H9 (cell line): ENCODE results near the gene TEKT3. TPM values are rescaled to one million over a fixed set of nuclear protein-coding genes. Genes with fewer than 3 reads are reported as not detected.

ENCODE experiments used
- DNase-seq: peaks from one replicate; pipeline ENCODE4 v3.0.0-alpha.2; 2017
- H2AFZ ChIP-seq: one replicate; pipeline ENCODE4 v1.6.1; 2013; ENCODE audit warnings: mild to moderate bottlenecking, low read length, control low read depth, moderate library complexity
- H2AK5ac ChIP-seq: 2 replicates; pipeline ENCODE4 v1.6.1; 2013; ENCODE audit warnings: low read length, control low read depth, mixed read lengths; ENCODE audit not compliant: insufficient read length
- H2BK120ac ChIP-seq: one replicate; pipeline ENCODE4 v1.6.1; 2013; ENCODE audit warnings: low read depth, mild to moderate bottlenecking, low read length, control low read depth, inconsistent platforms; ENCODE audit not compliant: poor library complexity, severe bottlenecking
- H2BK12ac ChIP-seq: 2 replicates; pipeline ENCODE4 v1.6.1; 2013; ENCODE audit warnings: low read length, control low read depth, mixed read lengths, low read depth; ENCODE audit not compliant: insufficient read length
- H2BK15ac ChIP-seq: 2 replicates; pipeline ENCODE4 v1.6.1; 2013; ENCODE audit warnings: low read depth, low read length, control low read depth
- H2BK20ac ChIP-seq: one replicate; pipeline ENCODE4 v1.6.1; 2013; ENCODE audit warnings: low read depth, mild to moderate bottlenecking, low read length, control low read depth, inconsistent platforms; ENCODE audit not compliant: poor library complexity, severe bottlenecking
- H2BK5ac ChIP-seq: 2 replicates; pipeline ENCODE4 v1.6.1; 2013; ENCODE audit warnings: low read length, control low read depth, mixed read lengths; ENCODE audit not compliant: insufficient read length
- H3K14ac ChIP-seq: 2 replicates; pipeline ENCODE4 v1.6.1; 2013; ENCODE audit warnings: low read length, control low read depth; ENCODE audit not compliant: insufficient read depth
- H3K18ac ChIP-seq: 2 replicates; pipeline ENCODE4 v1.6.1; 2013; ENCODE audit warnings: low read depth, mild to moderate bottlenecking, mixed read lengths, low read length, control low read depth; ENCODE audit not compliant: insufficient read length
- H3K23ac ChIP-seq: 2 replicates; pipeline ENCODE4 v1.6.1; 2013; ENCODE audit warnings: low read length, control low read depth, mixed read lengths, low read depth; ENCODE audit not compliant: insufficient read length
- H3K23me2 ChIP-seq: 2 replicates; pipeline ENCODE4 v1.6.1; 2013; ENCODE audit warnings: low read depth, mild to moderate bottlenecking, mixed read lengths, low read length, control low read depth; ENCODE audit not compliant: insufficient read length, poor library complexity, severe bottlenecking
- H3K27ac ChIP-seq: 2 replicates; pipeline ENCODE4 v1.5.1; 2013; ENCODE audit warnings: low read length, control low read depth, mixed read lengths, low read depth; ENCODE audit not compliant: insufficient read length
- H3K27me3 ChIP-seq: 2 replicates; pipeline ENCODE4 v1.6.1; 2013; ENCODE audit warnings: low read length, control low read depth, inconsistent platforms; ENCODE audit not compliant: insufficient read depth
- H3K4ac ChIP-seq: 2 replicates; pipeline ENCODE4 v1.6.1; 2013; ENCODE audit warnings: low read depth, mild to moderate bottlenecking, control low read depth, inconsistent platforms, low read length, moderate library complexity
- H3K4me1 ChIP-seq: 2 replicates; pipeline ENCODE4 v1.6.1; 2013; ENCODE audit warnings: low read length, control low read depth, inconsistent platforms; ENCODE audit not compliant: insufficient read depth
- H3K4me2 ChIP-seq: 2 replicates; pipeline ENCODE4 v1.6.1; 2013; ENCODE audit warnings: low read length, control low read depth, mixed read lengths; ENCODE audit not compliant: insufficient read length, insufficient read depth
- H3K56ac ChIP-seq: 2 replicates; pipeline ENCODE4 v1.6.1; 2013; ENCODE audit warnings: low read depth, mild to moderate bottlenecking, mixed read lengths, low read length, control low read depth; ENCODE audit not compliant: insufficient read length
- H3K79me1 ChIP-seq: 2 replicates; pipeline ENCODE4 v1.6.1; 2013; ENCODE audit warnings: low read depth, mild to moderate bottlenecking, moderate library complexity, low read length, control low read depth, inconsistent platforms; ENCODE audit not compliant: insufficient read depth, poor library complexity, severe bottlenecking
- H3K79me2 ChIP-seq: 2 replicates; pipeline ENCODE4 v1.6.1; 2013; ENCODE audit warnings: low read length, control low read depth, inconsistent platforms; ENCODE audit not compliant: insufficient read depth
- H3K9ac ChIP-seq: 2 replicates; pipeline ENCODE4 v1.6.1; 2013; ENCODE audit warnings: low read length, control low read depth, mixed read lengths; ENCODE audit not compliant: insufficient read length; ENCODE audit errors: extremely low read depth
- H3K9me3 ChIP-seq: one replicate; pipeline ENCODE4 v1.6.1; 2013; ENCODE audit warnings: low read depth, low read length, inconsistent platforms; ENCODE audit not compliant: control insufficient read depth
- H3T11ph ChIP-seq: one replicate; pipeline ENCODE4 v1.6.1; 2013; ENCODE audit warnings: mild to moderate bottlenecking, low read length, control low read depth, inconsistent platforms
- H4K20me1 ChIP-seq: one replicate; pipeline ENCODE4 v1.6.1; 2013; ENCODE audit not compliant: control insufficient read depth, insufficient read length, insufficient read depth
- H4K5ac ChIP-seq: 2 replicates; pipeline ENCODE4 v1.6.1; 2013; ENCODE audit warnings: low read depth, mild to moderate bottlenecking, mixed read lengths, low read length, control low read depth; ENCODE audit not compliant: insufficient read length
- H4K8ac ChIP-seq: replicated peaks from 2 replicates; pipeline ENCODE4 v1.6.1; 2013; ENCODE audit warnings: low read length, control low read depth, mixed read lengths, low read depth; ENCODE audit not compliant: insufficient read length
- H4K91ac ChIP-seq: 2 replicates; pipeline ENCODE4 v1.6.1; 2013; ENCODE audit warnings: low read depth, mild to moderate bottlenecking, moderate library complexity, mixed read lengths, low read length, control low read depth; ENCODE audit not compliant: insufficient read length
- H3K27ac Mint-ChIP-seq, 3 experiments: 2 replicates in 2 of 3; 3 replicates in 1 of 3; pipeline ENCODE4 v1.8.0; 2020 to 2021; ENCODE audit warnings: mixed read lengths in 3 of 3, mild to moderate bottlenecking in 1 of 3, moderate library complexity in 1 of 3
- H3K27me3 Mint-ChIP-seq: 2 replicates; pipeline ENCODE4 v1.8.0; 2021; ENCODE audit warnings: low read depth, mild to moderate bottlenecking, moderate library complexity, mixed read lengths
- H3K36me3 Mint-ChIP-seq, 3 experiments: 2 replicates in 2 of 3; 3 replicates in 1 of 3; pipeline ENCODE4 v1.8.0; 2020 to 2021; ENCODE audit warnings: low read depth in 3 of 3, mixed read lengths in 3 of 3; ENCODE audit not compliant: insufficient read depth in 1 of 3
- H3K4me1 Mint-ChIP-seq, 2 experiments: 2 replicates each; pipeline ENCODE4 v1.8.0; 2020; ENCODE audit warnings: mixed read lengths in 2 of 2
- H3K4me3 Mint-ChIP-seq, 2 experiments: 2 replicates in 1 of 2; 3 replicates in 1 of 2; pipeline ENCODE4 v1.8.0; 2020 to 2021; ENCODE audit warnings: mild to moderate bottlenecking in 2 of 2, mixed read lengths in 2 of 2, moderate library complexity in 1 of 2
- H3K9me3 Mint-ChIP-seq, 2 experiments: 2 replicates in 1 of 2; 3 replicates in 1 of 2; pipeline ENCODE4 v1.8.0; 2020; ENCODE audit warnings: mild to moderate bottlenecking in 2 of 2, mixed read lengths in 2 of 2, moderate library complexity in 1 of 2
- WGBS: extraction: QIAGEN DNeasy Blood & Tissue Kit; methylation state at CpG from one replicate; pipeline ENCODE4 v1.1.7; 2013; ENCODE audit warnings: missing lambda C conversion rate, low lambda C conversion rate, mixed read lengths; ENCODE audit not compliant: insufficient read length; ENCODE audit errors: extremely low coverage; 5-methylcytosine and 5-hydroxymethylcytosine counted together
- total RNA-seq: library from RNA; stranded (reverse); gene quantifications from 2 replicates; pipeline ENCODE4 v1.2.1, GENCODE V29; 2021
- TF ChIP-seq, protein P1 (sequence below): fragments of 200-600 bp; sonication (generic); conservative IDR thresholded peaks from 3 replicates; pipeline ENCODE4 v1.8.0; 2021; ENCODE audit warnings: antibody characterized with exemption, mild to moderate bottlenecking

The TEKT3 gene
- total RNA-seq, 1 experiment from 2014 or later, result 0.42 TPM

DNA sequence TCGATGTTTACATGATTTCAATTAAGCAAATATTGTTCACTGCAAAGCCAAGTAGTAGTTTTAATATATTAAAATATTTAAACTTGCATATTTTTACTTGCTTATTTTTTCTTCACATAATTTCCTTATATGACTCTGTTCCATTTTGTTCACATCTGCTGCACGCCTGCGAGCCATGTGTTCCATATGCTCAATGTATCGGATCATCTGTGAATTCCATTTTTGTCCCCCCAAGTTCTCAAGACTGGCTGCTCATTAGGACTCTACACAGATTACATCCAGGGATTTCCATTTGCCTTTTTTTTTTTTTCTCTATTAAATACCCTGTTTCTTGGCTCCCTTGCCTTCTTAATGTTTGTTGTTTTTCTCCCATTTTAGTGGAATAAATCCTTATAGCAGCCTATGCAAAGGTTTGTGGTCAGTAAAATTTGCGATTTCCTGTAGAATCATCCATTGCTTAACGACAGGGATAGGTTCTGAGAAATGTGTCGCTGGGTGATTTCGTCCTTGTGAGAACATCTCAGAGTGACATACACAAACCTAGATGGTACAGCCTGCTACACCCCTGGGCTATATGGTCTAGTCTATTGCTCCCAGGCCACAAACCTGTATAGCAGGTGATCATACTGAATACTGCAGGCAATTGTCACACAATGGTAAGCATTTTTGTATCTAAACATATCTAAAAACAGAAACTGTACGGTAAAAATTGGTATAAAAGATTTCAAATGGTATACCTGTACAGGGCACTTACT is 30.2 kb upstream of the TEKT3 start:
- H2BK20ac ChIP-seq, result no peak overlapping the region
- H3K9me3 Mint-ChIP-seq, result peaks cover 0 to 3% of the 10 kb centered on the region in 2 experiments; a peak in 2 of 5 replicates
- no peak overlapping the region for H2BK120ac ChIP-seq
- no peaks in the 10 kb centered on the region for H3K23me2 ChIP-seq
- no peaks in the 10 kb centered on the region; the same call in 1 of the 2 replicates for H3K4me1 ChIP-seq
- no peak overlapping the region for H3K56ac ChIP-seq
- no CpG with 5 or more reads among the region's 9 CpGs for WGBS
- H3K9ac ChIP-seq, result no peak overlapping the region
- no peaks in the 10 kb centered on the region for H3K27me3 Mint-ChIP-seq
- H3K9me3 ChIP-seq, result no peaks in the 10 kb centered on the region
- H3K79me1 ChIP-seq, result no peaks in the 10 kb centered on the region
- H2BK15ac ChIP-seq, result no peak overlapping the region
- H3K14ac ChIP-seq, result no peak overlapping the region
- peaks cover 6 to 11% of the 10 kb centered on the region in 2 experiments for H3K4me1 Mint-ChIP-seq
- H2BK5ac ChIP-seq, result no peak overlapping the region
- H3K4me2 ChIP-seq, result no peak overlapping the region
- no peak overlapping the region for H3T11ph ChIP-seq
- H3K23ac ChIP-seq, result no peak overlapping the region
- no peak overlapping the region for H3K27ac Mint-ChIP-seq
- H4K5ac ChIP-seq, result no peak overlapping the region
- H3K36me3 Mint-ChIP-seq, result no peaks in the 10 kb centered on the region; a peak in 1 of 7 replicates
- H4K91ac ChIP-seq, result no peak overlapping the region
- H3K4ac ChIP-seq, result no peak overlapping the region
- no peak overlapping the region for H2AK5ac ChIP-seq
- H3K79me2 ChIP-seq, result no peaks in the 10 kb centered on the region
- no peaks in the 10 kb centered on the region for H3K27me3 ChIP-seq
- H3K4me3 Mint-ChIP-seq, result no peak overlapping the region
- H4K8ac ChIP-seq, result no peak overlapping the region
- no peak overlapping the region for H3K18ac ChIP-seq
- DNase-seq, result no peak
- H4K20me1 ChIP-seq, result no peaks in the 10 kb centered on the region
- H3K27ac ChIP-seq, result no peak overlapping the region
- no peak overlapping the region for H2AFZ ChIP-seq
- TF ChIP-seq, protein P1, sequence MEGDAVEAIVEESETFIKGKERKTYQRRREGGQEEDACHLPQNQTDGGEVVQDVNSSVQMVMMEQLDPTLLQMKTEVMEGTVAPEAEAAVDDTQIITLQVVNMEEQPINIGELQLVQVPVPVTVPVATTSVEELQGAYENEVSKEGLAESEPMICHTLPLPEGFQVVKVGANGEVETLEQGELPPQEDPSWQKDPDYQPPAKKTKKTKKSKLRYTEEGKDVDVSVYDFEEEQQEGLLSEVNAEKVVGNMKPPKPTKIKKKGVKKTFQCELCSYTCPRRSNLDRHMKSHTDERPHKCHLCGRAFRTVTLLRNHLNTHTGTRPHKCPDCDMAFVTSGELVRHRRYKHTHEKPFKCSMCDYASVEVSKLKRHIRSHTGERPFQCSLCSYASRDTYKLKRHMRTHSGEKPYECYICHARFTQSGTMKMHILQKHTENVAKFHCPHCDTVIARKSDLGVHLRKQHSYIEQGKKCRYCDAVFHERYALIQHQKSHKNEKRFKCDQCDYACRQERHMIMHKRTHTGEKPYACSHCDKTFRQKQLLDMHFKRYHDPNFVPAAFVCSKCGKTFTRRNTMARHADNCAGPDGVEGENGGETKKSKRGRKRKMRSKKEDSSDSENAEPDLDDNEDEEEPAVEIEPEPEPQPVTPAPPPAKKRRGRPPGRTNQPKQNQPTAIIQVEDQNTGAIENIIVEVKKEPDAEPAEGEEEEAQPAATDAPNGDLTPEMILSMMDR, result no peak
- no peak overlapping the region for H2BK12ac ChIP-seq
